Bronchial epithelial cell (primary cell): ENCODE measurements around the gene GNAS-AS1. TPM values are rescaled to one million over a fixed set of nuclear protein-coding genes. Genes with fewer than 3 reads are reported as not detected.
"Not testable (repeated sequence)": the region's sequence is repeated elsewhere in the genome, so short reads cannot be mapped to it uniquely, and the experiment has no call there.

ENCODE experiments used
- DNase-seq: peaks from one replicate; pipeline ENCODE4 v3.0.0-alpha.2; 2010; ENCODE audit warnings: low read depth
- FAIRE-seq: peaks from 2 replicates; lab custom pipeline; 2011; peaks lifted over from hg19 to GRCh38; lab: Jason Lieb, UNC
- H3K27me3 ChIP-seq: 2 replicates; pipeline ENCODE4 v1.5.1; 2011; ENCODE audit warnings: low read length; ENCODE audit not compliant: control insufficient read depth, insufficient read depth
- H3K36me3 ChIP-seq: 2 replicates; pipeline ENCODE4 v1.5.1; 2011; ENCODE audit warnings: low read length; ENCODE audit not compliant: control insufficient read depth, insufficient read depth
- H3K4me3 ChIP-seq: 2 replicates; pipeline ENCODE4 v1.5.1; 2011; ENCODE audit warnings: mild to moderate bottlenecking, low read depth, low read length, control low read depth
- CTCF ChIP-seq: IDR thresholded peaks from 2 replicates; pipeline ENCODE4 v1.5.1; 2011; ENCODE audit warnings: mild to moderate bottlenecking, moderate library complexity, low read length, control low read depth, inconsistent platforms; ENCODE audit not compliant: insufficient read depth, severe bottlenecking
- total RNA-seq: library from RNA; depleted of rRNA; stranded (reverse); fragments of >200 nt; gene quantifications from 2 replicates; pipeline ENCODE4 v1.2.1, GENCODE V29; 2014

The GNAS-AS1 gene
- total RNA-seq, 1 donor from 2014 or later: 1.3 TPM

DNA sequence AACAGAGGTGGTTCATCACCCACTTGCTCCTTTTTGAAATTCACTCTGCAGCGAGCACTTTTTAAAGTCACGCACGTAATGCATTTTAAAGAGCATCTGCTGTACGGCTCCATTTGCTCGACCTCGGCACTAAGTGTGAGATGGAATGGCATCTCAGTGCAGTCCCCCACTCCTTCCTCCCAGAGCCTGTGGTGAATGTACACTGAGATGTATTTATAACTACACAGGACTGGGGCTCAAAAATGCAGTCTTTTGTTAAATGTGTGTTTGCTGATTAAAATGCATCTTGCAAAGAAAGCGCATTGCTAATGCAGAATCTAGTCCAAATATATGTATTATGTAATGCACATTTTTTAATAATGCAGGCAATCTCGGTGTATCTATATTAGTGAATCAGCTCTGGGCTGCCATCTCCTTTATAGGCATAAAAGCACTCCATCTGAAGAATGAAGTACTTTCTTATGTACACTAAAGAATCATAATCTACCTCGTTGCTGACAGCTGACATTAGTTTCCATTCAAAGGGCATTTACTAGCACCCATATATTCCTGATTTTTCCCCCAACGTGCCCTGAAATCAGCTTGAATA, 14.0 kb downstream of the GNAS-AS1 start:
- Histone ChIP-seq H3K27me3 (no peaks in the 10 kb centered on the region), H3K36me3 (no peaks in the 10 kb centered on the region), H3K4me3 (no peak overlapping the region)
- no peak for DNase-seq
- no peak for TF ChIP-seq CTCF
- FAIRE-seq: no peak

DNA sequence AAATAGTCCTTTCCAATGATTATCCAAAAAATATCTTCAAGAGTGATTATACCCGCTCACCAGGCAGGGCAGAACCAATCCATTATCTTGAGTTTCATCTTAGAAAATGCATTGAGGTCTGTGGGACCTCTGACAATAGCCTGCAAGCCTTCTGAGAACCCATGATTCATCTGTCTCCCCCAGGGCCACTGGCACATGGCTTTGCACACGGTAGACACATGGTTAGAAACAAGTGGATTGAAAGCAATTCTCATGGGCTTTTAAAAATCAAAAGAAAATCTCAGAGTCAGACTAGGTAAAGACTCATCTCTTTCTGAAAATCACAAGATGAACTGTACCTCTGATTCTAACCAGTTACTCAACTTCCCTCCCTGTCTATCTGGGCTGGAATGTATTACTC, 15.5 kb downstream of the GNAS-AS1 start:
- TF ChIP-seq CTCF: no peak
- Histone ChIP-seq H3K27me3 (no peaks in the 10 kb centered on the region), H3K36me3 (no peaks in the 10 kb centered on the region), H3K4me3 (no peak overlapping the region)
- DNase-seq (no peak), FAIRE-seq (no peak)

GRCh38 chr20:58833921-58834320, 16.8 kb downstream of the GNAS-AS1 start:
- Histone ChIP-seq H3K36me3 (no peaks in the 10 kb centered on the region), H3K4me3 (no peak overlapping the region), H3K27me3 (no peaks in the 10 kb centered on the region)
- no peak for FAIRE-seq
- DNase-seq: no peak
- TF ChIP-seq CTCF: no peak

- no peaks in the 10 kb centered on the region for H3K27me3 ChIP-seq
- FAIRE-seq: no peak
These were observed 18.2 kb downstream of the GNAS-AS1 start for GRCh38 chr20:58832457-58832856.

DNA sequence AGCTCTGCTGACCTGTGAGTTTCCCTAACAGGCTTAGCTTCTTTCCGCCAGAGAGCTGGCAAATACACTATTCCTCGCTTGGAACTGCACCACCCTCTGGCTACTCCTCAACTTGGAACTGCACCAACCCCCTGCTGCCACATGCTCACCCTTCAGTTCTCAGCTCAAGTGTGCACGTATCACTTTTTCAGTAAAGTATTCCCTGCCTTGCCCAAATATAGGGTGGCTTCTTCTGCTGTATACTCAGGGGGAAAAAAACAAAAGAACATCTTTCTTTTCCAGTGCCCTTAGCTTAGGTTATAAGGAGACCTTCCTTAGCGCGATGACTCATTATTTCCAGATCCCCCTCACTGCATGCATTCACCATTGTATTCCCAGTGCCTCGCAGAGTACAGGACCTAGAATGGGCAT, 21.2 kb downstream of the GNAS-AS1 start:
- FAIRE-seq: no peak
- peaks cover 1% of the 10 kb centered on the region for H3K36me3 ChIP-seq
- peak; percentile 26 for DNase-seq
- H3K27me3 ChIP-seq: no peaks in the 10 kb centered on the region
- H3K4me3 ChIP-seq: no peak overlapping the region
- TF ChIP-seq CTCF: no peak

More at GRCh38 chr20:58832457-58832856, 18.2 kb downstream of the GNAS-AS1 start:
- DNase-seq: no peak
- Histone ChIP-seq H3K36me3 (no peaks in the 10 kb centered on the region), H3K4me3 (no peak overlapping the region)
- TF ChIP-seq CTCF: no peak

- not testable (repeated sequence) for H3K27me3 ChIP-seq, DNase-seq, H3K36me3 ChIP-seq, FAIRE-seq, H3K4me3 ChIP-seq
These were observed 21.9 kb downstream of the GNAS-AS1 start for GRCh38 chr20:58828804-58829203.
